GM12878 (cell line): ENCODE results near the gene PYGO2. TPM values are rescaled to one million over a fixed set of nuclear protein-coding genes. Genes with fewer than 3 reads are reported as not detected.

Experiments
- ATAC-seq: fragments of 200-7000 bp; cut with Tn5 transposase; 3 replicates; pipeline ENCODE4 v1.9.1; 2020; ENCODE audit warnings: mild to moderate bottlenecking, moderate library complexity
- BruUV-seq: library from RNA; stranded (reverse); fragments of 400-500 nt; replicated peaks from 2 replicates; lab custom pipeline; 2021; lab: Mats Ljungman, UMichigan
- CTCF ChIA-PET: fragments of 300-600 bp; sonication (Branson Sonifier 250); formaldehyde crosslinking; extraction: SDS; loops from one replicate; lab custom pipeline; 2021; ENCODE audit warnings: inconsistent platforms; lab: Yijun Ruan, JAX
- POLR2A ChIA-PET: fragments of 350-600 bp; formaldehyde crosslinking; extraction: SDS; loops from one replicate; lab custom pipeline; 2021; ENCODE audit warnings: inconsistent platforms; lab: Charles Lee
- RAD21 ChIA-PET: fragments of 300-600 bp; sonication (Branson Sonifier 250); formaldehyde crosslinking; loops from one replicate; lab custom pipeline; 2023; ENCODE audit warnings: antibody characterized with exemption; ENCODE audit not compliant: unreplicated experiment; lab: Charles Lee
- SMC1A ChIA-PET: fragments of 300-600 bp; sonication (Branson Sonifier 250); formaldehyde crosslinking; loops from one replicate; lab custom pipeline; 2023; ENCODE audit not compliant: unreplicated experiment, uncharacterized antibody; lab: Charles Lee
- DNase-seq: peaks from one replicate; pipeline ENCODE4 v3.0.0-alpha.2; 2011; ENCODE audit warnings: low read depth, low spot score
- FAIRE-seq: peaks from 3 replicates; lab custom pipeline; 2011; peaks lifted over from hg19 to GRCh38; lab: Jason Lieb, UNC
- H2AFZ ChIP-seq: 2 replicates; pipeline ENCODE4 v1.6.0; 2011; ENCODE audit warnings: low read depth, low read length, control low read depth; ENCODE audit not compliant: control insufficient read depth
- H3K27ac ChIP-seq: 2 replicates; pipeline ENCODE4 v1.5.1; 2011; ENCODE audit warnings: control low read depth; ENCODE audit not compliant: control insufficient read depth, insufficient read depth
- H3K27me3 ChIP-seq, 2 experiments: replicated peaks in 1 of 2; 2 replicates each; pipeline versions ENCODE4 v1.6.0 to v1.6.1; 2011; ENCODE audit warnings: low read length in 1 of 2; ENCODE audit not compliant: control insufficient read depth in 2 of 2, insufficient read depth in 2 of 2
- H3K36me3 ChIP-seq, 2 experiments: 2 replicates each; pipeline ENCODE4 v1.5.1; 2011; ENCODE audit warnings: low read length in 1 of 2; ENCODE audit not compliant: control insufficient read depth in 2 of 2, insufficient read depth in 2 of 2
- H3K4me1 ChIP-seq: 2 replicates; pipeline ENCODE4 v1.6.1; 2011; ENCODE audit warnings: mild to moderate bottlenecking, low read length, moderate library complexity, mixed read lengths; ENCODE audit not compliant: control insufficient read depth, insufficient read depth
- H3K4me2 ChIP-seq: 2 replicates; pipeline ENCODE4 v1.6.0; 2011; ENCODE audit warnings: control low read depth; ENCODE audit not compliant: control insufficient read depth, insufficient read depth
- H3K4me3 ChIP-seq: fragments of 200-600 bp; sonication (generic); 2 replicates; pipeline ENCODE4 v1.5.1; 2016
- H3K79me2 ChIP-seq: 2 replicates; pipeline ENCODE4 v1.6.0; 2011; ENCODE audit warnings: low read length; ENCODE audit not compliant: control insufficient read depth, insufficient read depth
- H3K9ac ChIP-seq: 2 replicates; pipeline ENCODE4 v1.8.0; 2011; ENCODE audit warnings: low read length, control low read depth, mixed read lengths; ENCODE audit not compliant: control insufficient read depth, insufficient read depth
- H3K9me3 ChIP-seq: replicated peaks from 3 replicates; pipeline ENCODE4 v1.5.1; 2011; ENCODE audit warnings: mild to moderate bottlenecking, low read length; ENCODE audit not compliant: control insufficient read depth, insufficient read depth
- H4K20me1 ChIP-seq: 2 replicates; pipeline ENCODE4 v1.6.0; 2011; ENCODE audit not compliant: control insufficient read depth, insufficient read depth
- HDAC6 ChIP-seq: fragments of 200-600 bp; sonication (generic); IDR thresholded peaks from one replicate; pipeline ENCODE4 v1.8.0; 2017; ENCODE audit warnings: antibody characterized with exemption; ENCODE audit not compliant: unreplicated experiment
- PAX8 ChIP-seq: fragments of 450-650 bp; IDR thresholded peaks from 2 replicates; pipeline ENCODE4 v1.6.1; 2017; ENCODE audit warnings: mild to moderate bottlenecking, moderate library complexity
- SP1 ChIP-seq: IDR thresholded peaks from one replicate; pipeline ENCODE4 v1.6.1; 2011; ENCODE audit warnings: low read depth, low read length
- TARDBP ChIP-seq: IDR thresholded peaks from 2 replicates; pipeline ENCODE4 v1.6.1; 2016; ENCODE audit warnings: borderline replicate concordance
- ZZZ3 ChIP-seq: IDR thresholded peaks from 2 replicates; pipeline ENCODE4 v1.6.1; 2011; ENCODE audit warnings: low read depth; ENCODE audit not compliant: control insufficient read depth, insufficient read length
- WGBS: methylation state at CpG from one replicate; pipeline ENCODE4 v1.1.6; 2016; ENCODE audit warnings: low lambda C conversion rate; ENCODE audit not compliant: insufficient replicate concordance, insufficient coverage; ENCODE audit errors: missing lambda C conversion rate; 5-methylcytosine and 5-hydroxymethylcytosine counted together
- in situ Hi-C: fragments of 300-500 bp; cut with MboI; formaldehyde crosslinking; loops from 9 replicates; pipeline ENCODE4 v1.14.3; 2018; ENCODE audit warnings: mixed read lengths
- intact Hi-C: fragments of 100-400 bp; cut with micrococcal nuclease; formaldehyde crosslinking; loops from one replicate; pipeline ENCODE4 v1.14.2; 2022; ENCODE audit not compliant: unreplicated experiment
- polyA plus RNA-seq, 11 experiments: library from polyadenylated mRNA; depleted of rRNA in 4 of 11; unstranded in 6 of 11; stranded (reverse) in 5 of 11; fragments of >200 nt; fragmentation: Nextera tagmentation in 4 of 11; fragmentation: Illumina TruSeq in 1 of 11; extraction: Ambion mirVana in 4 of 11; extraction: Trizol in 1 of 11; gene quantifications; 1 replicate in 1 of 11; 2 replicates in 10 of 11; pipeline versions ENCODE4 v1.2.1 to v1.2.3, GENCODE V29; 2011 to 2016; ENCODE audit warnings: inconsistent platforms in 2 of 11, missing spikeins in 2 of 11, low read depth in 1 of 11
- total RNA-seq, 4 experiments: library from RNA; depleted of rRNA in 3 of 4; stranded (reverse); fragments of >200 nt in 3 of 4; fragmentation: Illumina TruSeq in 1 of 4; extraction: Trizol in 1 of 4; gene quantifications; 2 replicates each; pipeline versions ENCODE4 v1.2.1 to v1.2.3, GENCODE V29; 2013 to 2021
- TF ChIP-seq, protein P1 (sequence below): fragments of 450-650 bp; IDR thresholded peaks from 2 replicates; pipeline ENCODE4 v1.6.1; 2017; ENCODE audit warnings: antibody characterized with exemption, mild to moderate bottlenecking, moderate library complexity
- TF ChIP-seq, protein P2 (sequence below): IDR thresholded peaks from 2 replicates; pipeline ENCODE4 v1.6.1; 2012; ENCODE audit warnings: low read depth, low read length, improper control_type of control experiment
- TF ChIP-seq, protein P3 (sequence below): fragments of 450-650 bp; IDR thresholded peaks from 2 replicates; pipeline ENCODE4 v1.6.1; 2017; ENCODE audit warnings: mild to moderate bottlenecking, low read depth, inconsistent platforms; ENCODE audit not compliant: poor library complexity, severe bottlenecking
- TF ChIP-seq, protein P4 (sequence below): fragments of 150-350 bp; IDR thresholded peaks from 2 replicates; pipeline ENCODE4 v1.6.1; 2016; ENCODE audit warnings: low read depth, low read length

PYGO2 gene
- total and polyA plus RNA-seq, 10 of the 15 experiments (the other 5 are each of a cell fraction or from before 2014, with no cell fraction given): 8.1 to 33.8 (median 23.5) TPM

DNA sequence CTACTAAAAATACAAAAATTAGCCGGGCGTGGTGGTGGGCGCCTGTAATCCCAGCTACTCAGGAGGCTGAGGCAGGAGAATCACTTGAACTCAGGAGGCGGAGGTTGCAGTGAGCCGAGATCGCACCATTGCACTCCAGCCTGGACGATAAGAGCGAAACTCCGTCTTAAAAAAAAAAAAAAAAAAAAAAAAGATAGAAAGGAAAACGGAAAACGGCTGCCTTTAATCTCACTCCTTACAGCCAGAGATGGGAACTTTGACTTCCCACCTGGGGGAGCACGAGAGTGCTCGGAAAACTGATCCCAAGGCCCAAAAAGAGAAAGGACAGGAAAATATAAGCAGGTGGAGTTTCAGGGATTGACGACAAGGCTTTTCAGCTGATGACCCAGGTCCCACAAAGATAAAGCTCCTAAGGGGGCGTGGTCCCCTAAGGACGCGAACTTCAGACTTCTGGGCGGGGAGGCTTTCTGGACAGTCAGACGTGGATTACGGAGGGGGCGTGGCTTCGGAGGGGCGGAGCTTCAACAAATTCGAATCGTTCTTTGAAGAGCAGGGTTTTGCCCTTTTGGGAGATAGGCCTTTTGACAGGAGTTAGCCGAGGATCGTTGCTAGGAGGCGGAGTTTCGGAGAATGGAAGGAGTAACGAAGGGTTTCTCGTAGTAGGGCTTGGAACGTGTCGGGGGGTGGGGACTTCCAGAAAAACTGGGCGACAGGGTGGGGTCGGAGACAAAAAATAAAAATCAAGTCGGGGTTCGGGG lies 11.9 kb upstream of the PYGO2 start (continued):
- TF ChIP-seq, protein P1, sequence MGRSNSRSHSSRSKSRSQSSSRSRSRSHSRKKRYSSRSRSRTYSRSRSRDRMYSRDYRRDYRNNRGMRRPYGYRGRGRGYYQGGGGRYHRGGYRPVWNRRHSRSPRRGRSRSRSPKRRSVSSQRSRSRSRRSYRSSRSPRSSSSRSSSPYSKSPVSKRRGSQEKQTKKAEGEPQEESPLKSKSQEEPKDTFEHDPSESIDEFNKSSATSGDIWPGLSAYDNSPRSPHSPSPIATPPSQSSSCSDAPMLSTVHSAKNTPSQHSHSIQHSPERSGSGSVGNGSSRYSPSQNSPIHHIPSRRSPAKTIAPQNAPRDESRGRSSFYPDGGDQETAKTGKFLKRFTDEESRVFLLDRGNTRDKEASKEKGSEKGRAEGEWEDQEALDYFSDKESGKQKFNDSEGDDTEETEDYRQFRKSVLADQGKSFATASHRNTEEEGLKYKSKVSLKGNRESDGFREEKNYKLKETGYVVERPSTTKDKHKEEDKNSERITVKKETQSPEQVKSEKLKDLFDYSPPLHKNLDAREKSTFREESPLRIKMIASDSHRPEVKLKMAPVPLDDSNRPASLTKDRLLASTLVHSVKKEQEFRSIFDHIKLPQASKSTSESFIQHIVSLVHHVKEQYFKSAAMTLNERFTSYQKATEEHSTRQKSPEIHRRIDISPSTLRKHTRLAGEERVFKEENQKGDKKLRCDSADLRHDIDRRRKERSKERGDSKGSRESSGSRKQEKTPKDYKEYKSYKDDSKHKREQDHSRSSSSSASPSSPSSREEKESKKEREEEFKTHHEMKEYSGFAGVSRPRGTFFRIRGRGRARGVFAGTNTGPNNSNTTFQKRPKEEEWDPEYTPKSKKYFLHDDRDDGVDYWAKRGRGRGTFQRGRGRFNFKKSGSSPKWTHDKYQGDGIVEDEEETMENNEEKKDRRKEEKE: no peak
- TF ChIP-seq, protein P2, sequence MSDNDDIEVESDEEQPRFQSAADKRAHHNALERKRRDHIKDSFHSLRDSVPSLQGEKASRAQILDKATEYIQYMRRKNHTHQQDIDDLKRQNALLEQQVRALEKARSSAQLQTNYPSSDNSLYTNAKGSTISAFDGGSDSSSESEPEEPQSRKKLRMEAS: no peak
- TF ChIP-seq HDAC6 (no peak), ZZZ3 (no peak), TARDBP (no peak)

DNA sequence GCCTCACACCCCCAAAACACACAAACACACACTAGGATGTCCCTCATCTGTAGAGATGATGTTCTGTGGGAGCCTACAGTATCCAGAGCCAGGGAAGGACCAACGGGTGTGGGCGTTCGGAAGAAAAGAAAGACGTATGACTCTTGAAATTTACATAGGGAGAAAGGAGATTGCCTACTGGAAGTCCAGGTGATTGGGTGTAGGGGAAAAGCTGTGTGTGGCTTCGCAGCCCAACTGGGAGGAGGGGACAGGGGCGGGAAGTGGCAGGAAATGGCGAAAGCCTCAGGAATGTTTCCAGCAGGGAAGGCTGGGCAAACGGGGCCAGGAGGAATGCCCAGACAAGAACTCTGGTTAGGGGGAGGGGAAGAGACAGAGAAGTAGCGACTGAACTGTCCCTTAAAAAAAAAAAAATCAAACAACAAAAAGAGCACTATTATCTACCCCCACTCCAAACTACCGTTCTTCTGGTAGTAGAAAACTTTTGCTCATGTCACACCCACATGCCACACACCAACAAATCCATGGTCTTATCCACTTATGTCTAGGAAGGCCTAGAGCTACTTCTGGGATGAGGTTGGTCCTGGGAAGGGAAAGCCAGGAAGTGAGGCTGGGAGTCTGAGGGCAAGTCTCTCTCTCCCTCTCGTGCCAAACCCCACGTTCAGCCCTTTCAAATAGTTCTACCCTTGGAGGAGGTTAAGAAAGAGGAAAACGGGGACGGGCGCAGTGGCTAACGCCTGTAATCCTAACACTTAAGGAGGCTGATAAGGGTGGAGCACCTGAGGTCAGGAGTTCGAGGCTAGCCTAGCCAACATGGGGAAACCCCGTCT lies 11.1 kb upstream of the PYGO2 start:
- Histone ChIP-seq H3K9me3 (no peaks in the 10 kb centered on the region), H2AFZ (no peak overlapping the region), H3K36me3 (peaks cover 0 to 7% of the 10 kb centered on the region in 2 experiments; a peak in 2 of 4 replicates), H3K27me3 (no peaks in the 10 kb centered on the region), H4K20me1 (no peaks in the 10 kb centered on the region), H3K4me2 (peak overlapping the region; percentile 88), H3K4me1 (peaks cover 31% of the 10 kb centered on the region), H3K9ac (peak overlapping the region; percentile 93), H3K79me2 (peaks cover 70% of the 10 kb centered on the region), H3K4me3 (peak overlapping the region; percentile 61), H3K27ac (no peak overlapping the region; the same call in 1 of the 2 replicates)
- DNase-seq (no peak), ATAC-seq (no peak), FAIRE-seq (no peak)
- TSS peak; percentile 56 for BruUV-seq
- in situ Hi-C loops (no loop called here), intact Hi-C loops (loop anchor here (5.0 kb wide), 1 partner anchor 90 kb away; the partner anchor contains the start of gene EFNA4)
- CTCF ChIA-PET: interaction anchor here (0.7 to 20.6 kb wide), 11 partner anchors 8 to 225 kb away, joined by 3 to 226 read pairs (median 4); partner anchors contain the start of genes FLAD1, LENEP and ZBTB7B
- POLR2A ChIA-PET: interaction anchor here (0.6 to 9.8 kb wide), 15 partner anchors 8 to 1274 kb away, joined by 3 to 140 read pairs (median 4); partner anchors contain the start of genes FLAD1, PBXIP1, PMVK and PYGO2
- SMC1A ChIA-PET: interaction anchor here (0.6 to 5.4 kb wide), 11 partner anchors 9 to 103 kb away, joined by 3 to 30 read pairs (median 4); partner anchors contain the start of genes FLAD1, KCNN3 and PBXIP1
- WGBS: 71% methylated on average over 17 of the region's 18 CpGs
- RAD21 ChIA-PET: interaction anchor here (0.9 to 2.8 kb wide), 9 partner anchors 10 to 103 kb away, joined by 3 to 20 read pairs (median 8); partner anchors contain the start of genes FLAD1, KCNN3, PBXIP1 and PYGO2
- no peak for TF ChIP-seq HDAC6
- TF ChIP-seq SP1: no peak
- no peak for TF ChIP-seq PAX8
- TF ChIP-seq, protein P3, sequence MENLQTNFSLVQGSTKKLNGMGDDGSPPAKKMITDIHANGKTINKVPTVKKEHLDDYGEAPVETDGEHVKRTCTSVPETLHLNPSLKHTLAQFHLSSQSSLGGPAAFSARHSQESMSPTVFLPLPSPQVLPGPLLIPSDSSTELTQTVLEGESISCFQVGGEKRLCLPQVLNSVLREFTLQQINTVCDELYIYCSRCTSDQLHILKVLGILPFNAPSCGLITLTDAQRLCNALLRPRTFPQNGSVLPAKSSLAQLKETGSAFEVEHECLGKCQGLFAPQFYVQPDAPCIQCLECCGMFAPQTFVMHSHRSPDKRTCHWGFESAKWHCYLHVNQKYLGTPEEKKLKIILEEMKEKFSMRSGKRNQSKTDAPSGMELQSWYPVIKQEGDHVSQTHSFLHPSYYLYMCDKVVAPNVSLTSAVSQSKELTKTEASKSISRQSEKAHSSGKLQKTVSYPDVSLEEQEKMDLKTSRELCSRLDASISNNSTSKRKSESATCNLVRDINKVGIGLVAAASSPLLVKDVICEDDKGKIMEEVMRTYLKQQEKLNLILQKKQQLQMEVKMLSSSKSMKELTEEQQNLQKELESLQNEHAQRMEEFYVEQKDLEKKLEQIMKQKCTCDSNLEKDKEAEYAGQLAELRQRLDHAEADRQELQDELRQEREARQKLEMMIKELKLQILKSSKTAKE: no peak
- TF ChIP-seq, protein P4, sequence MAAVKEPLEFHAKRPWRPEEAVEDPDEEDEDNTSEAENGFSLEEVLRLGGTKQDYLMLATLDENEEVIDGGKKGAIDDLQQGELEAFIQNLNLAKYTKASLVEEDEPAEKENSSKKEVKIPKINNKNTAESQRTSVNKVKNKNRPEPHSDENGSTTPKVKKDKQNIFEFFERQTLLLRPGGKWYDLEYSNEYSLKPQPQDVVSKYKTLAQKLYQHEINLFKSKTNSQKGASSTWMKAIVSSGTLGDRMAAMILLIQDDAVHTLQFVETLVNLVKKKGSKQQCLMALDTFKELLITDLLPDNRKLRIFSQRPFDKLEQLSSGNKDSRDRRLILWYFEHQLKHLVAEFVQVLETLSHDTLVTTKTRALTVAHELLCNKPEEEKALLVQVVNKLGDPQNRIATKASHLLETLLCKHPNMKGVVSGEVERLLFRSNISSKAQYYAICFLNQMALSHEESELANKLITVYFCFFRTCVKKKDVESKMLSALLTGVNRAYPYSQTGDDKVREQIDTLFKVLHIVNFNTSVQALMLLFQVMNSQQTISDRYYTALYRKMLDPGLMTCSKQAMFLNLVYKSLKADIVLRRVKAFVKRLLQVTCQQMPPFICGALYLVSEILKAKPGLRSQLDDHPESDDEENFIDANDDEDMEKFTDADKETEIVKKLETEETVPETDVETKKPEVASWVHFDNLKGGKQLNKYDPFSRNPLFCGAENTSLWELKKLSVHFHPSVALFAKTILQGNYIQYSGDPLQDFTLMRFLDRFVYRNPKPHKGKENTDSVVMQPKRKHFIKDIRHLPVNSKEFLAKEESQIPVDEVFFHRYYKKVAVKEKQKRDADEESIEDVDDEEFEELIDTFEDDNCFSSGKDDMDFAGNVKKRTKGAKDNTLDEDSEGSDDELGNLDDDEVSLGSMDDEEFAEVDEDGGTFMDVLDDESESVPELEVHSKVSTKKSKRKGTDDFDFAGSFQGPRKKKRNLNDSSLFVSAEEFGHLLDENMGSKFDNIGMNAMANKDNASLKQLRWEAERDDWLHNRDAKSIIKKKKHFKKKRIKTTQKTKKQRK: no peak
